ENCODE results near the gene TRNP1.

DNA sequence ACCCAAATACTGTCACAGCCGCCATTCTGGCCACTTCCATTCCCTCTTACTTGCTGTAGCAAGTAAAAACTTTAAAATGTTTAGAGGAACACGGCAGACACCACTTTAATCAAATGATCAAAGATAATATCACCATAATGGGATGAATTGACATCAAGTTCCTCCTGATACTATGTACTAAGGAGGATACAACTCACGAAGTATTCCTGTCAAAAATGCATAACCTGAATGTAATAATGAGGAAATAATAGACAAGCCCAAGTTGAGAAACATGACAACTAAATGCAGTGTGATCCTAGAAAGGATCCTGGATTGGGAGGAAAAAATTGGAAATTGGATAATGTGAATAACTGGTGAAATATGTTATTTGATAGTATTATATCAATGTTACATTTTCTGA is 37.2 kb upstream of the TRNP1 start:
- TF ChIP-seq, protein P1, sequence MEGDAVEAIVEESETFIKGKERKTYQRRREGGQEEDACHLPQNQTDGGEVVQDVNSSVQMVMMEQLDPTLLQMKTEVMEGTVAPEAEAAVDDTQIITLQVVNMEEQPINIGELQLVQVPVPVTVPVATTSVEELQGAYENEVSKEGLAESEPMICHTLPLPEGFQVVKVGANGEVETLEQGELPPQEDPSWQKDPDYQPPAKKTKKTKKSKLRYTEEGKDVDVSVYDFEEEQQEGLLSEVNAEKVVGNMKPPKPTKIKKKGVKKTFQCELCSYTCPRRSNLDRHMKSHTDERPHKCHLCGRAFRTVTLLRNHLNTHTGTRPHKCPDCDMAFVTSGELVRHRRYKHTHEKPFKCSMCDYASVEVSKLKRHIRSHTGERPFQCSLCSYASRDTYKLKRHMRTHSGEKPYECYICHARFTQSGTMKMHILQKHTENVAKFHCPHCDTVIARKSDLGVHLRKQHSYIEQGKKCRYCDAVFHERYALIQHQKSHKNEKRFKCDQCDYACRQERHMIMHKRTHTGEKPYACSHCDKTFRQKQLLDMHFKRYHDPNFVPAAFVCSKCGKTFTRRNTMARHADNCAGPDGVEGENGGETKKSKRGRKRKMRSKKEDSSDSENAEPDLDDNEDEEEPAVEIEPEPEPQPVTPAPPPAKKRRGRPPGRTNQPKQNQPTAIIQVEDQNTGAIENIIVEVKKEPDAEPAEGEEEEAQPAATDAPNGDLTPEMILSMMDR (IDR thresholded peaks at IDR 0.05) = no peak
- no peak for TF ChIP-seq POLR2A (IDR thresholded peaks at IDR 0.05)

Measured in lower leg skin (tissue), 3 donors.